OCI-LY3 (cell line): ENCODE measurements around the gene POU2F2.

ENCODE experiments used
- EZH2phosphoT487 ChIP-seq: fragments of 200-600 bp; shearing (Covaris generic); IDR thresholded peaks from 2 replicates; pipeline ENCODE4 v1.6.1; 2018; ENCODE audit warnings: antibody characterized with exemption, mixed run types, low read depth
- TF ChIP-seq, protein P1 (sequence below): fragments of 200-600, 300-600 bp; sonication (generic); IDR thresholded peaks from 2 replicates; pipeline ENCODE4 v1.5.1; 2014; ENCODE audit warnings: antibody characterized with exemption, low read length, low read depth

DNA sequence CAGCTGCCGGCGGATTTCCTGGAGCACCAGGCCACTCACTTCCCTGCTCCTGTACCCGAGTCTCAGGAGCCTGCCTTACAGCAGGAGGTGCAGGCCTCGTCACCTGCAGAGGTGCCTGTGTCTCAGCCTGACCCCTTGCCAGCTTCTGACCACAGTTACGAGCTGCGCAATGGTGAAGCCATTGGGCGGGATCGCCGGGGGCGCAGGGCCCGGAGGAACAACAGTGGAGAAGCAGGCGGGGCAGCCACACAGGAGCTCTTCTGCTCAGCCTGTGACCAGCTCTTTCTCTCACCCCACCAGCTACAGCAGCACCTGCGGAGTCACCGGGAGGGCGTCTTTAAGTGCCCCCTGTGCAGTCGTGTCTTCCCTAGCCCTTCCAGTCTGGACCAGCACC lies 53.0 kb downstream of the POU2F2 start:
- TF ChIP-seq, protein P1, sequence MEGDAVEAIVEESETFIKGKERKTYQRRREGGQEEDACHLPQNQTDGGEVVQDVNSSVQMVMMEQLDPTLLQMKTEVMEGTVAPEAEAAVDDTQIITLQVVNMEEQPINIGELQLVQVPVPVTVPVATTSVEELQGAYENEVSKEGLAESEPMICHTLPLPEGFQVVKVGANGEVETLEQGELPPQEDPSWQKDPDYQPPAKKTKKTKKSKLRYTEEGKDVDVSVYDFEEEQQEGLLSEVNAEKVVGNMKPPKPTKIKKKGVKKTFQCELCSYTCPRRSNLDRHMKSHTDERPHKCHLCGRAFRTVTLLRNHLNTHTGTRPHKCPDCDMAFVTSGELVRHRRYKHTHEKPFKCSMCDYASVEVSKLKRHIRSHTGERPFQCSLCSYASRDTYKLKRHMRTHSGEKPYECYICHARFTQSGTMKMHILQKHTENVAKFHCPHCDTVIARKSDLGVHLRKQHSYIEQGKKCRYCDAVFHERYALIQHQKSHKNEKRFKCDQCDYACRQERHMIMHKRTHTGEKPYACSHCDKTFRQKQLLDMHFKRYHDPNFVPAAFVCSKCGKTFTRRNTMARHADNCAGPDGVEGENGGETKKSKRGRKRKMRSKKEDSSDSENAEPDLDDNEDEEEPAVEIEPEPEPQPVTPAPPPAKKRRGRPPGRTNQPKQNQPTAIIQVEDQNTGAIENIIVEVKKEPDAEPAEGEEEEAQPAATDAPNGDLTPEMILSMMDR, result no peak
- TF ChIP-seq EZH2phosphoT487, result no peak
